Pulmonary artery endothelial cell (primary cell): ENCODE measurements around the gene PIANP. TPM values are rescaled to one million over a fixed set of nuclear protein-coding genes. Genes with fewer than 3 reads are reported as not detected.
A peak's percentile ranks its signal among the peaks of the same experiment; 100 is the strongest.

Experiments used
- DNase-seq: peaks from one replicate; pipeline ENCODE4 v3.0.0-alpha.2; 2011; ENCODE audit warnings: low read depth, low spot score
- total RNA-seq: library from RNA; depleted of rRNA; stranded (reverse); fragments of >200 nt; gene quantifications from 2 replicates; pipeline ENCODE4 v1.2.3, GENCODE V29; 2014

Gene PIANP
- total RNA-seq, 1 donor from 2014 or later = not detected

- DNase-seq = no peak
These were observed 28.5 kb downstream of the PIANP start for GRCh38 chr12:6672143-6672542.

DNA sequence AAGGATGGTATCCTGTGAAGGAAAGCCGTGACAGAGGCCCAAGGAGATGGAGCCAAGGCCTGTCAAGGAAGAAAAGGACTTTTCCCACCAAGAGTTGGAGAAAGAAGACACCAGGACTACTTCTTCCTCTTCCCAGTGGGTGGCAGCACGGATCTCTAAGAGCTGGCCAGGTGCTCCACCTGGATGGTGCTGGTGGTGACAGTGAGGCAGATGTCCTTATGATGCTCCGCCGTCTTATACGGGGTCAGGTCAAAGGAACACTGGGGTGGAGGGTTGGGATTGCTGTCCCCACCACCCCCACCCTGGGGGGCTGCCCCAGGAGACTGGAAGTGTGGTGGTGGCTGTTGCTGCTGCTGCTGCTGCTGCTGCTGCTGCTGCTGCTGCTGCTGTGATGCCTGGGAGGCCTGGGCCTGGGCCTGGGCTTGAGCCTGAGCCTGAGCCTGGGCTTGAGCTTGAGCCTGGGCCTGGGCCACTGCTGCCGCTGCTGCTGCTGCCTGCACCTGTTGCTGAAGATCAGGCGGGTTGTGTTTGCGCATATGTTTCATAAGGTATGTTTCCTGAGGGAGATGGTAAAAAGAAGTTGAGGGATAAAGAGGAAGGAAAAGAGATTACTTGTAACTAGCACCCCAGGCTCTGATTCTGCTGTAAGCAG is 32.9 kb downstream of the PIANP start:
- DNase-seq = no peak

GRCh38 chr12:6666211-6666610 is 34.4 kb downstream of the PIANP start:
- DNase-seq = no peak

DNA sequence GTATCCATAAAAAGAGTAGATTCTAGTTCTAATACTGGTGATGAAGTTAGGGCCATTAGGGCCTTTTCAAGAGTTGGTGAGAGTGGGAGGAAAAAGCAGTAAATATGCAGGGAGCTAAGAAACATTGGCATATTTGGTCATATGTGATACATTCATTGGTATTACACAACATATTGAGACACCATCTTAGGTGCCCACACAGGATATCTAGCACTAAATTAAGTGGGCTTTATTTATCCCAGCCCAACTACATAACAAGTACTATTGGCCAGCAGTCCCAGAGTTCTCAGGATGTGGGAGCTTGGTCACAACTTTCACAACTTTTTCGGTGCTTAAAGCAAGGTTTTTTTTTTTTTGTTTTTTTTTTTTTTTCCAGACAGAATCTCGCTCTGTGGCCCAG is 35.7 kb downstream of the PIANP start:
- DNase-seq = no peak

- DNase-seq = peak; percentile 98
These were observed 37.5 kb downstream of the PIANP start, which contains the start of gene ING4 for GRCh38 chr12:6662906-6663742. ING4 (minus strand) TSS chr12:6663119; CDS start chr12:6663101, 18 bp downstream.

DNA sequence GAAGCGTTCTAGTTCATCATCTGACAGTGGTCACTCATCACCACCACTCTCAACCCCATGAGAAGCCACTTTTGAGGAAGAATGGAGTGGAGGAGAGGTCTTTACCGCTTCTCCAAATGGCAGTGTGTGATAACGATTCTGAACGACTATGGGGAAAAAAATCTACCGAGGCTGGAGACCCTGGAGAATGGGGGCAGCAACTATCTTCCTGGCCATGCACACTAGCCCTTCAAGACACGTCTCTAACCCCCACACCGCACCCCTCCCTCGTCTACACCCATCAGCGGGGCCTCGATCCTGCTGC is 38.1 kb downstream of the PIANP start:
- DNase-seq = no peak

GRCh38 chr12:6653987-6654386 is 46.6 kb downstream of the PIANP start:
- no peak for DNase-seq

GRCh38 chr12:6653342-6653741 is 47.3 kb downstream of the PIANP start:
- no peak for DNase-seq

DNA sequence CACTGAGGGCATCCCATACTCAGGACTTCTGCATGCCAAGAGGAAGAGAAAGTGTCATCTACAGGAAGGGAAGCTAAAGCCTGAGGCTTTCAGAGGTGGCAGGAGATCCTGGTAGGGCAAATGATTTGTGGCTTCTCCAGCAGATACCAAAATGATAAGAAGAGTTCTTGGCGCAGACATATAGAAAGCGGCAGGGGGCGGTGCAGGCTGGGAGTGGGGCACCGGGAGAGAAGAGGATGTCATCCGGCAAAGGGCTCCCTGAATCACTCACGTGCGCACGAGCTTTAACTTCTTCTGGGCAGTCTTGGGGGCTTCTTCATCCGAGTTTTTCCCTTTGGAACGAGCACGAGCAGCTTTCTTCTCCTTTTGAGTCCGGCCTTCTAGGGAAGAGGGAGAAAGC is 48.2 kb downstream of the PIANP start:
- DNase-seq = no peak

DNA sequence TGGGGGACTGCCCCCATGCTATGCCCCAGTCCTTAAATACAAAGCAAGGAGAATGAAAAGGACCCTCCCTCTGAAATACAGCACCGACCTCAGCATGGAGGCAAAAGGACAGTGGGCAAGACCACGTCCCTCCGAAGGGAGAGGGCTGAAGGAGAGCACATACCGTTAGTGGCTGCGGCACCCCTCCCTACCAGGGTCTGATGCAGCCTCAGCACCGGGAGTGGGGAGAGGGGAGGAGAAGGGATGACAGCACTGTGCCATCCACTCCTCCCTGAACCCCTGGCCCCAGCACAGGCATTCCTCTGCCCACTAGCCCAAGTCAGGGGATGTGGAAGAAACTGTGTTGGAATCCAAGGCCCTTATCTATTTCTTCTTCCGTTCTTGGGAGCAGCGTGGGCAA is 49.8 kb downstream of the PIANP start:
- no peak for DNase-seq

DNA sequence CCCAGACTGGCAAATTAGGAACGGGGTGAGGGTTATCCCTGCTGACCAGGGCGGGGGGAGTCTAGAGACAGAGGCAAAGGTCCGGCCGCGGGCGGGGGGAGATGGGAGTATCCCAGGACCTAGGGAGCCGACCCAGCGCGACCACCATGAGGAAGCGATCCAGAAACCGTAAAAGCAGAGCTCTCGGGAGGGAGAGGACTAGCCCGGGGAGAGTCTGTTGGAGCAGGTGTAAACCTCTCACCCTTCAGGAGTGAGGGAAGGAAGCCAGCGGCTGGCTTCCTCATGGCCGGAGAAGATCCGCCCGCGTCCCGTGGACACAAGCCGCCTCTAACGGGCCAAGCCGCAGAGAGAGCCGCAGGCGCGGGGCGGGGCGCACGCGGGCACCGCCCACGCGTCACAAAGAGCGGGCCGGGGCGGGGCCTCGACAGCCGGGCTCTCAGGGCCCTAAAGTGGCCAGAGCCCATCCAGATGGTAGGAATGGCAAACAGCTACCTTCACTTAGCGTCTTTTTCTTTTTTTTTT is 53.5 kb downstream of the PIANP start, which contains the start of gene ACRBP:
Gene ACRBP (minus strand): TSS at position 350 of the 522 bp plus-strand sequence. CDS start 66 bp downstream, at position 284.
- peak; percentile 15 for DNase-seq

GRCh38 chr12:6646276-6647082 is 54.1 kb downstream of the PIANP start:
- no peak for DNase-seq

GRCh38 chr12:6644903-6645302 is 55.7 kb downstream of the PIANP start:
- no peak for DNase-seq

DNA sequence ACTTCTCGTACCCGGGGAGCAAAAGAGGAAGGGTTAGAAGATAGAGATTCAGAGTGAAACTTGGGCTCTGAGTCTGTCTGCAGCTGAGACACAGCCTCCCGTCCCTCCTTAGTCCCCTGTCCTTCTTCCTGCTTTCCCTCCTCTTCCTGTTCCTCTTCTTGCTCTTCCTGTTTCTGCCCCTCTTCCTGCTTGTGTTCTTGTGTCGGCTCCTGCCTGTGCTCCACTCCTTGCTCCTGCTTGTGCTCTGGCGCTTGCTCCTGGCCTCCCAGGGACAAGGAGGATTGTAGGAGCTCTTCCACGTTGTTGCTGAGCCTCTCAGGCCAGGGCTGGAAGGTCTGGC is 56.4 kb downstream of the PIANP start:
- no peak for DNase-seq

Other genes starting within 250 kb of the PIANP start
- 5.4 and 6.5 TPM in 2 replicates for gene TAPBPL, start 248.8 kb downstream of the PIANP start, total RNA-seq
- gene VAMP1, start 230.1 kb downstream of the PIANP start, total RNA-seq = 5.7 and 6.4 TPM in 2 replicates
- gene MRPL51, start 207.6 kb downstream of the PIANP start, total RNA-seq = 132 and 186 TPM in 2 replicates
- 48.6 and 95.9 TPM in 2 replicates for gene NCAPD2, start 206.7 kb downstream of the PIANP start, total RNA-seq
- 6,666 and 8,207 TPM in 2 replicates for gene GAPDH, start 166.3 kb downstream of the PIANP start, total RNA-seq
- gene IFFO1, start 144.8 kb downstream of the PIANP start, total RNA-seq = 8.3 and 9.0 TPM in 2 replicates
- gene NOP2, start 132.5 kb downstream of the PIANP start, total RNA-seq = 20.7 and 30.5 TPM in 2 replicates
- 205 and 216 TPM in 2 replicates for gene CHD4, start 93.4 kb downstream of the PIANP start, total RNA-seq
- 0.04 and 0.07 TPM in 2 replicates for gene LPAR5, start 64.9 kb downstream of the PIANP start, total RNA-seq
- 0.11 and 0.26 TPM in 2 replicates for gene ACRBP, start 53.4 kb downstream of the PIANP start, total RNA-seq
- gene ING4, start 37.7 kb downstream of the PIANP start, total RNA-seq = 26.0 and 31.9 TPM in 2 replicates
- gene ZNF384, start 11.4 kb downstream of the PIANP start, total RNA-seq = 9.5 and 12.0 TPM in 2 replicates
- 54.8 and 71.4 TPM in 2 replicates for gene COPS7A, start 23.2 kb upstream of the PIANP start, total RNA-seq
- gene MLF2, start 52.3 kb upstream of the PIANP start, total RNA-seq = 56.9 and 94.9 TPM in 2 replicates
- gene PTMS, start 65.5 kb upstream of the PIANP start, total RNA-seq = 45.2 and 61.3 TPM in 2 replicates
- 0.11 and 0.13 TPM in 2 replicates for gene LAG3, start 71.7 kb upstream of the PIANP start, total RNA-seq
- 0.07 TPM in 1 of 2 replicates, not detected in the other for gene CD4, start 88.7 kb upstream of the PIANP start, total RNA-seq
- gene GPR162, start 121.0 kb upstream of the PIANP start, total RNA-seq = 9.0 and 13.5 TPM in 2 replicates
- 66.5 and 83.1 TPM in 2 replicates for gene P3H3, start 127.6 kb upstream of the PIANP start, total RNA-seq
- 0.79 and 1.4 TPM in 2 replicates for gene GNB3, start 140.1 kb upstream of the PIANP start, total RNA-seq
- gene CDCA3, start 150.5 kb upstream of the PIANP start, total RNA-seq = 11.0 and 27.2 TPM in 2 replicates
- 105 and 132 TPM in 2 replicates for gene USP5, start 151.3 kb upstream of the PIANP start, total RNA-seq
- 941 and 1,374 TPM in 2 replicates for gene TPI1, start 166.7 kb upstream of the PIANP start, total RNA-seq
- 3.1 and 5.8 TPM in 2 replicates for gene SPSB2, start 172.5 kb upstream of the PIANP start, total RNA-seq
- gene LRRC23, start 204.0 kb upstream of the PIANP start, total RNA-seq = 4.4 TPM in 2 replicates
- gene ENO2, start 213.8 kb upstream of the PIANP start, total RNA-seq = 8.8 and 12.6 TPM in 2 replicates
- gene ATN1, start 227.1 kb upstream of the PIANP start, total RNA-seq = 6.1 and 6.7 TPM in 2 replicates
- not detected in 2 replicates for gene RNU7-1, start 243.0 kb upstream of the PIANP start, total RNA-seq
- gene C12orf57, start 243.2 kb upstream of the PIANP start, total RNA-seq = 68.2 and 84.6 TPM in 2 replicates